GM21423 (cell line): ENCODE measurements around the gene CPLX3.

Experiments
- ATAC-seq: cut with Tn5 transposase; IDR thresholded peaks from one replicate; pipeline ENCODE4 v1.9.1; 2021; ENCODE audit warnings: mild to moderate bottlenecking, moderate library complexity; ENCODE audit not compliant: unreplicated experiment

Gene CPLX3

DNA sequence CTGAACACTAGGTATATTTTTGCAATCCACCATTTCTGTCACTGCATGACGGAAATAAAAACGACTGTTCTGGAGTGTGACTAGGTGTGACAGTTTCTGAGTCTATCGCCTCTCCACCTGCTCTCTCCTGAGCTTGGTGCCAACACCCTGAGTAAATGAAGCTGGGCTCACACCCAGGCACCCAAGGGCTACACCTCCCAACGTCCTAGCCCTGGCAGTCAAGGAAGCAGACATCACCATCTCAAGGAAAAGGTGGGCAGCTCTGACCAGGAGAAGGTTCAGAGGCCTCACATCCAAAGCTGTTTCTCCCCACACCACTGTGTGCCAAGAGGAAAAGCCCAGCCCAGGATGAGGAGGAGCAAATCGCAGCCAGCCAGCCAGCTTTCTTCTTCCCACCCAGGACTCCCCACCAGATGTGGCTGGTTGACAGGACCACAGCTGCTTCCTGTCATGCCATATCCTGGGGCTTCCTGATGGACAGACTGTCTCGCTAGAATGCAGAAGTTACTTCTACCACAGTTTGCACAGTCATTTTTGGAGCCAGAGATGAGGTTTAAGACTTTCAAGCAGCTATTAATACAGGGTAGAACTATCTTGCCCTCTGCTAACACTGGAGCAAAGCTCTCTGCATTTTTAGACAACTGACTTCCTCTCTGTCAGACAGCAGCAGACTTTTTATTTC is 43.4 kb downstream of the CPLX3 start:
- peak; percentile 57 for ATAC-seq

DNA sequence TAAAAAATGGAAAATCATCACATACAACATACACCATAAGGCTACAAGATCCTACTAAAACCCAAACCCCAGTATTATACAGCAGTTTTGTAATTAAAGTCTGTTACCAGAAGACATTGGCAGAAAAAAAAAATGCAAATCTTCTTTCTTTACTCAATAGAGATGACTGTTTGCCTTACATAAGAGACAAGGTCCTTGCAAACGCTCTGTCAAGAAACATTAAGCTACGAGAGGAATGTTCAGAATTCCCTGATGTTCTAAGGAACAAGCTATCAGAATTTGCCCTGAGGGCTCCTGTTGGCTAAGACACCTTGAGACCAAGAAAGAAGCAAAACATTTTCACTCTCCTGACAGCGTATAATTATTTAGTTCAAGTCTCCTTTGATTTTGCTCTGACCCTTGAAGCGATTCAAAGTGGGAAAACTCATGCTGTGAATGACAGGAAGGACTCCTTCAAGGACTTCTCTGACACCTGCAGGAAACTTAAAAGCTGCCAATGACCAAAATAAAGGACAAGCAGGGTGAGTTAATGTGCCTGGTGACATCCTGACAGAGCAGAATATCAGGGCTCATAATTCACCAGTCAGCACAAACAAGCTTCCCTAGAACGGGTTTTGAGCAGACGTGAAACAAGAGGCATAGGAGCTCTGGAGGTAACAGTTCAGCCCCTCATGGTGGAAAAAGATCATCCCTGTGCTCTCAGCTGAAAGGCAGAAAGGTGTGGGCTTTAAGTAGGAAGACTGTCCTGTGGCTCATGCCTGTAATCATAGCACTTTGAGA is 44.2 kb downstream of the CPLX3 start:
- no peak for ATAC-seq

DNA sequence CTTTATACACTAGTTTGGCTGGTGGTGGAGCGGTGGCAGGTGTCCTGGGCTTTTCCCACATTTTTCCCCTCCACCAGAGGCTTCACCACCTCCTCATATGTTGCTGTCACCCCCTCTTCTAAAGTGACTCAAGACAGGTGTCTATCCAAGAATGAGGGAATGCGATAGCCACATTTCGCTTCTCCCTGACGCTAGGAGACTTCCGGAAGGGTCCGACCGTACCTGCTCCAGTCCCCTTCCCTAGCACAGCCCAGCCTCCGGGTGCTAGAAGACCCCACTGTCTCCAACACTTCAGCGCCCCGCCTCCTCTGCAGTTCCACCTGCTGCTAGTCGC is 46.2 kb downstream of the CPLX3 start:
- no peak for ATAC-seq

DNA sequence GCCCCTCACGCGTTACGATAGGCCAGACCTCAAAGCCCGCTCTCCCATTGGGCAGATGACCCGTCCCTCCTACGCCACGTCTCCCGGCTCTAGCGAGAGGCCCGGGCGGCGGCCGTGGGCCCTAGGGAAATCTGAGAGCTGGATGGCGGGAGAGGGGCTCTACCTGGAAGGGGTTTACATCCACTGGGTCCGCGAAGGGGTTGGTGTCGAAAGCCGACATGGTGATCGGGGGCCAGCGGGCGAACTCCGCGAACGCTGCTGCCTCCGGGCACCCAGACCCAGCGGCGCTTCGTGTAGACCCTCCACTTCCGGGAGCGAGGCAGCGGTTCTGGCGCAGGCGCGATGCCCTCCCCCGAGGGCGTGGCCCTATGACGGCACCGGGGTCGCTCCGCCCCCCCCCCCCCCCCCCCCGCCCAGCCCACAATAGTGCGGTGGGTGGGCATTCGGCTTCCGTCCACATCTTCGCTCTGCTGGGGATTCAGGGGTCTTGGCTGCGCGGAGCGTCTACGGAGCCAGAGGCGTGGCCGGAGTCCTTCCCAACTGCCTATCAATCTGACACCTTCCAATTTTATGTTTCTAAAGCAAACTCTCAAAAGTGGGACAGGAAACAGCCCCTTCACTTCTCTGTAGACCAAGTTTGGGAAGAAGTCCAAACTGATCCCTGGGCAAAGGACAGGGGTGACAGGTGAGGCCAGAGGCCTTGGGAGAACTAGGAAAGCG is 46.8 kb downstream of the CPLX3 start, which contains the start of gene SCAMP2:
Gene SCAMP2 (minus strand): TSS at position 330 of the 720 bp plus-strand sequence. CDS start 110 bp downstream, at position 220.
- peak; percentile 68 for ATAC-seq

DNA sequence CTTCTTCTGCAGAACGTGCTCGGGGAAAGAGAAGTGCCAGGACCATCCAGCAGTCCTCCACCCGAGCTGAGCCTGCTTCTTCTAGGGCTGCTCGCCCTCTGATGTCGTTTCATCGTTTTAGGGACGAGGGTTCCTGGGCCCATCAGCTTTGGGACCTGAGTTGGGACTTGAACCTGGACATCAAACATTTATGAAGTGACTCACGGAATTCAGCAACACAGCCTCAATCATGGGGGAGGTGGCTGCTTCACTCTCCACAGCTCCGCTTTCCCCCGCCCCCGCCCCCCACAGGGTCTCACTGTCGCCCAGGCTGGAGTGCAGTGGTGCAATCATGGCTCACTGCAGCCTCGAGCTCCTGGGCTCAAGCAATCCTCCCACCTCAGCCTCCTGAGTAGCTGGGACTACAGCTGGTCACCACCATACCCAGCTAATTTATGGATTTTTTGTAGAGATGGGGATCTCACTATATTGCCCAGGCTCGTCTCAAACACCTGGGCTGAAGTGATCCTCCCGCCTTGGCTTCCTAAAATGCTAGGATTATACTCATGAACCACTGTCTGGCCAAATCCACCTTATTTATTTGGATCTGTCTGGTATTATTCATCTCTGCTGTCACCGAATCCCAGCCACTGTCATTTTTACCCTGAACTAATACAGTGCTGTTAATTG is 47.5 kb downstream of the CPLX3 start:
- ATAC-seq: no peak

DNA sequence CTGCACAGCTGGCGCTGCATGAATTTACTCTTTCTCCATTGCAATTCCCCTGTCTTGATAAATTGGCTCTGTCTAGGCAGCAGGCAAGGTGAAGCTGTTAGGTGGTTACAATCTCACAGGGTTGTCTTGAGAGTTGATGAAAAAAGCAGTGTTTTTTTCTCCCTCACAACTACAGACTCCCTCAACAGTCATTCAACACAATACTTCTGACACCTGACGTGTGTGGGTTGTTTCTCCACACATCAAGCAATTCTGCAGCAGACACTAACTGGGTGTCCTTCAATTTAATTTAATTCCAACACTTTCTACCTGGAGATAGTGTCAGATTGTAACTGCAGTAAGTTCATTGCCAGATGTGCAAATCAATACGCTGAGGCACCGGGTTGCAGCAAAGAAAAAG is 51.8 kb downstream of the CPLX3 start:
- no peak for ATAC-seq
